Head of caudate nucleus (tissue), 42 donors: ENCODE results near the gene RNF141.

Experiments
- DNase-seq, 42 donors: peaks; one replicate each; pipeline versions ENCODE4 v3.0.0 to v3.0.0-alpha.2; 2020 to 2021; ENCODE audit warnings: mixed read lengths in 7 of 42
- intact Hi-C: fragments of 100-400 bp; cut with DNase I; formaldehyde crosslinking; loops from one replicate; pipeline ENCODE4 v1.15.0; 2022

The RNF141 gene

GRCh38 chr11:10503221-10503620, 37.8 kb downstream of the RNF141 start:
- peak in 5 of 42 donors; percentile 9 to 38 (median 15) for DNase-seq
- intact Hi-C loops = no loop called here

GRCh38 chr11:10502770-10503169, 38.2 kb downstream of the RNF141 start:
- intact Hi-C loops = no loop called here
- peak in 5 of 42 donors; percentile 20 to 58 (median 27) for DNase-seq

GRCh38 chr11:10502065-10502680, 38.8 kb downstream of the RNF141 start:
- DNase-seq = peak in 5 of 42 donors; percentile 4 to 38 (median 12)
- intact Hi-C loops = no loop called here

- intact Hi-C loops = no loop called here
- DNase-seq = peak in 10 of 42 donors; percentile 4 to 32 (median 8)
Measured at GRCh38 chr11:10500757-10501684, 40.0 kb downstream of the RNF141 start.

GRCh38 chr11:10499874-10500601, 40.9 kb downstream of the RNF141 start:
- intact Hi-C loops = no loop called here
- DNase-seq = peak in 10 of 42 donors; percentile 4 to 38 (median 12)

GRCh38 chr11:10499452-10499851, 41.5 kb downstream of the RNF141 start:
- intact Hi-C loops = no loop called here
- peak in 11 of 42 donors; percentile 5 to 56 (median 21) for DNase-seq

GRCh38 chr11:10498426-10499250, 42.3 kb downstream of the RNF141 start:
- DNase-seq = peak in 10 of 42 donors; percentile 3 to 31 (median 8)
- intact Hi-C loops = no loop called here

- DNase-seq = peak in 11 of 42 donors; percentile 1 to 37 (median 7)
- intact Hi-C loops = no loop called here
Measured at GRCh38 chr11:10498022-10498400, 43.0 kb downstream of the RNF141 start.

GRCh38 chr11:10497371-10498021, 43.5 kb downstream of the RNF141 start:
- DNase-seq = peak in 12 of 42 donors; percentile 3 to 33 (median 8)
- intact Hi-C loops = no loop called here

- intact Hi-C loops = no loop called here
- DNase-seq = peak in 9 of 42 donors; percentile 0 to 30 (median 4)
Measured at GRCh38 chr11:10496296-10496936, 44.6 kb downstream of the RNF141 start.

GRCh38 chr11:10495464-10495786, 45.6 kb downstream of the RNF141 start:
- peak in 12 of 42 donors; percentile 2 to 36 (median 7) for DNase-seq
- intact Hi-C loops = no loop called here

- intact Hi-C loops = no loop called here
- DNase-seq = peak in 15 of 42 donors; percentile 0 to 37 (median 10)
Measured at GRCh38 chr11:10494636-10495463, 46.1 kb downstream of the RNF141 start.

- intact Hi-C loops = no loop called here
- peak in 12 of 42 donors; percentile 3 to 39 (median 14) for DNase-seq
Measured at GRCh38 chr11:10493041-10493663, 47.8 kb downstream of the RNF141 start.

- intact Hi-C loops = no loop called here
- peak in 8 of 42 donors; percentile 1 to 29 (median 11) for DNase-seq
Measured at GRCh38 chr11:10492084-10492483, 48.9 kb downstream of the RNF141 start.

- intact Hi-C loops = no loop called here
- peak; percentile 59 to 98 (median 89) for DNase-seq
Measured at GRCh38 chr11:10490398-10491241, 50.4 kb downstream of the RNF141 start.
